Natural killer cell (primary cell): ENCODE data around the gene SPATA22. TPM values are rescaled to one million over a fixed set of nuclear protein-coding genes. Genes with fewer than 3 reads are reported as not detected.
"Not testable (repeated sequence)": the region's sequence is repeated elsewhere in the genome, so short reads cannot be mapped to it uniquely, and the experiment has no call there.

ENCODE experiments used
- ATAC-seq, 3 donors: fragments of 150-1000 bp in 2 of 3; fragments of 200-7000 bp in 1 of 3; cut with Tn5 transposase; 1 replicate in 1 of 3; 2 replicates in 2 of 3; pipeline ENCODE4 v1.10.0; 2021; ENCODE audit warnings: mild to moderate bottlenecking in 2 of 3, moderate library complexity in 2 of 3
- DNase-seq, 2 donors: peaks; one replicate each; pipeline versions ENCODE4 v3.0.0 to v3.0.0-alpha.2; 2013 to 2021; ENCODE audit warnings: mixed read lengths in 1 of 2
- H3K27ac ChIP-seq: one replicate; pipeline ENCODE4 v1.5.1; 2013; ENCODE audit warnings: mild to moderate bottlenecking, low read length
- H3K27me3 ChIP-seq: one replicate; pipeline ENCODE4 v1.6.1; 2013; ENCODE audit warnings: low read length; ENCODE audit not compliant: control insufficient read depth, insufficient read depth
- H3K36me3 ChIP-seq: one replicate; pipeline ENCODE4 v1.6.1; 2013; ENCODE audit warnings: low read length; ENCODE audit not compliant: control insufficient read depth, insufficient read depth
- H3K4me1 ChIP-seq: one replicate; pipeline ENCODE4 v1.6.1; 2013; ENCODE audit warnings: low read length; ENCODE audit not compliant: control insufficient read depth, insufficient read depth
- H3K4me3 ChIP-seq: one replicate; pipeline ENCODE4 v1.5.1; 2013; ENCODE audit warnings: low read length
- H3K9me3 ChIP-seq: one replicate; pipeline ENCODE4 v1.6.1; 2013; ENCODE audit warnings: low read length; ENCODE audit not compliant: control insufficient read depth, insufficient read depth
- H3K27ac Mint-ChIP-seq, 2 donors: one replicate each; pipeline ENCODE4 v1.8.0; 2022; ENCODE audit warnings: mild to moderate bottlenecking in 2 of 2, mixed read lengths in 2 of 2, moderate library complexity in 1 of 2
- H3K27me3 Mint-ChIP-seq, 2 donors: one replicate each; pipeline ENCODE4 v1.8.0; 2022; ENCODE audit warnings: low read depth in 2 of 2, mixed read lengths in 2 of 2
- H3K36me3 Mint-ChIP-seq: one replicate; pipeline ENCODE4 v1.8.0; 2022; ENCODE audit warnings: mixed read lengths
- H3K4me1 Mint-ChIP-seq, 2 donors: one replicate each; pipeline ENCODE4 v1.8.0; 2022; ENCODE audit warnings: mixed read lengths in 2 of 2
- H3K4me3 Mint-ChIP-seq: one replicate; pipeline ENCODE4 v1.8.0; 2022; ENCODE audit warnings: mild to moderate bottlenecking, moderate library complexity, mixed read lengths
- H3K9me3 Mint-ChIP-seq, 2 donors: one replicate each; pipeline ENCODE4 v1.8.0; 2022; ENCODE audit warnings: mixed read lengths in 2 of 2
- WGBS: methylation state at CpG from one replicate; pipeline ENCODE4 v1.1.7; 2013; ENCODE audit warnings: missing lambda C conversion rate; ENCODE audit not compliant: insufficient coverage; 5-methylcytosine and 5-hydroxymethylcytosine counted together
- intact Hi-C: fragments of 100-400 bp; cut with micrococcal nuclease; formaldehyde crosslinking; loops from one replicate; pipeline ENCODE4 v1.14.2; 2022
- total RNA-seq, 4 donors: library from RNA; stranded (reverse); fragments of 120-200 nt in 1 of 4; gene quantifications; one replicate each; pipeline versions ENCODE4 v1.2.3 to v1.2.4, GENCODE V29; 2013 to 2022
- TF ChIP-seq, protein P1 (sequence below): fragments of 200-600 bp; IDR thresholded peaks from one replicate; pipeline ENCODE4 v1.8.0; 2022; ENCODE audit warnings: antibody characterized with exemption

Gene SPATA22
- total RNA-seq, 3 donors from 2014 or later (not counting 1 experiment from before 2014, with no cell fraction given), result 1.3 TPM; not detected in 2

DNA sequence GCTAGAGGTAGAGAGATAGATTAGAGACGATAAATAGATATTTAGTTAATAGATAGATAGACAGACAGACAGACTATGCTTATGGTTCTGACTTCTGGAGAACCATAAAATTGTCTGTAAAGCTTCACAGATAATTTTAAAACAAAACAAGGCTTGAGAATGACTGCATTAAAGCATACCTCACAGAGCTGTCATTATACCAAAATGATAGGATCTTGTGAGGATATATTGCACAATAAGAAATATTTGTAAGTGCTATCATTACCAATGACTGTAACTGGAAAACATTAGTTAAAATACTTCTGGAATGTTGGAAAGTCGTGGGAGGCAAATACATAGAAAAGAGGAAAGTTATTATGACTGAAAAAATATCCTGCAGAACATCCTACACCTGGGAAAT is 69.8 kb downstream of the SPATA22 start:
- ATAC-seq (no peak), DNase-seq (no peak)
- Mint-ChIP-seq H3K9me3 (peaks cover 0 to 3% of the 10 kb centered on the region in 2 donors), H3K27ac (no peak overlapping the region), H3K27me3 (peaks cover 21 to 26% of the 10 kb centered on the region in 2 donors), H3K4me1 (no peaks in the 10 kb centered on the region), H3K36me3 (no peaks in the 10 kb centered on the region), H3K4me3 (no peak overlapping the region)
- 75% methylated on average over 1 of the region's 2 CpGs for WGBS
- TF ChIP-seq, protein P1, sequence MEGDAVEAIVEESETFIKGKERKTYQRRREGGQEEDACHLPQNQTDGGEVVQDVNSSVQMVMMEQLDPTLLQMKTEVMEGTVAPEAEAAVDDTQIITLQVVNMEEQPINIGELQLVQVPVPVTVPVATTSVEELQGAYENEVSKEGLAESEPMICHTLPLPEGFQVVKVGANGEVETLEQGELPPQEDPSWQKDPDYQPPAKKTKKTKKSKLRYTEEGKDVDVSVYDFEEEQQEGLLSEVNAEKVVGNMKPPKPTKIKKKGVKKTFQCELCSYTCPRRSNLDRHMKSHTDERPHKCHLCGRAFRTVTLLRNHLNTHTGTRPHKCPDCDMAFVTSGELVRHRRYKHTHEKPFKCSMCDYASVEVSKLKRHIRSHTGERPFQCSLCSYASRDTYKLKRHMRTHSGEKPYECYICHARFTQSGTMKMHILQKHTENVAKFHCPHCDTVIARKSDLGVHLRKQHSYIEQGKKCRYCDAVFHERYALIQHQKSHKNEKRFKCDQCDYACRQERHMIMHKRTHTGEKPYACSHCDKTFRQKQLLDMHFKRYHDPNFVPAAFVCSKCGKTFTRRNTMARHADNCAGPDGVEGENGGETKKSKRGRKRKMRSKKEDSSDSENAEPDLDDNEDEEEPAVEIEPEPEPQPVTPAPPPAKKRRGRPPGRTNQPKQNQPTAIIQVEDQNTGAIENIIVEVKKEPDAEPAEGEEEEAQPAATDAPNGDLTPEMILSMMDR, result no peak
- no peaks in the 10 kb centered on the region for H3K4me1 ChIP-seq
- H3K27ac ChIP-seq, result no peak overlapping the region
- no peaks in the 10 kb centered on the region for H3K9me3 ChIP-seq
- H3K4me3 ChIP-seq, result no peak overlapping the region
- no peaks in the 10 kb centered on the region for H3K36me3 ChIP-seq
- no peaks in the 10 kb centered on the region for H3K27me3 ChIP-seq
- intact Hi-C loops, result no loop called here

DNA sequence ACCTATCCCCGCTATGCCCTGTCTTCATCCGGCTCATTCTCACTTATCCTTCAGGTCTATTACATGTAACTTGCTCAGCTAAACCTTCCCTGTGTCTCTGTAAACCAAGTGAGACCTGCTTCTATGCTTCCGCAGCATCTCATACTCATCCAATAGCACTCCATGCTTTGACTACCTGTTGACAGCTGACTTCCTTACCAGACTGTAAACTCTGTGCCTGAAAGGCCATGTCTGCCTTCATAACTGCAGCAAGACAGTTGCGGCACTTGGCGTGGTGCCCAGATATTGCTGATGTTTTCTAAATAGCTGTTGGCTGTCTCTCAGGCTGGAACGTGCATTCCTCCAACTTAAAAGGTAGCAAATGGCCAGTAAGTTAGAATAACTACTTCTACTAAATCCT is 71.6 kb downstream of the SPATA22 start:
- H3K27me3 Mint-ChIP-seq, result peaks cover 16 to 22% of the 10 kb centered on the region in 2 donors
- Histone ChIP-seq H3K9me3 (no peaks in the 10 kb centered on the region), H3K4me3 (no peak overlapping the region), H3K4me1 (no peaks in the 10 kb centered on the region), H3K36me3 (no peaks in the 10 kb centered on the region), H3K27ac (no peak overlapping the region), H3K27me3 (no peaks in the 10 kb centered on the region)
- no peak for DNase-seq
- ATAC-seq, result no peak
- H3K27ac Mint-ChIP-seq, result no peak overlapping the region
- peaks cover 0 to 3% of the 10 kb centered on the region in 2 donors for H3K9me3 Mint-ChIP-seq
- no peak overlapping the region for H3K4me3 Mint-ChIP-seq
- intact Hi-C loops, result no loop called here
- 75% methylated on average over 6 of the region's 6 CpGs for WGBS
- TF ChIP-seq, protein P1, result no peak
- no peaks in the 10 kb centered on the region for H3K4me1 Mint-ChIP-seq
- H3K36me3 Mint-ChIP-seq, result no peaks in the 10 kb centered on the region

DNA sequence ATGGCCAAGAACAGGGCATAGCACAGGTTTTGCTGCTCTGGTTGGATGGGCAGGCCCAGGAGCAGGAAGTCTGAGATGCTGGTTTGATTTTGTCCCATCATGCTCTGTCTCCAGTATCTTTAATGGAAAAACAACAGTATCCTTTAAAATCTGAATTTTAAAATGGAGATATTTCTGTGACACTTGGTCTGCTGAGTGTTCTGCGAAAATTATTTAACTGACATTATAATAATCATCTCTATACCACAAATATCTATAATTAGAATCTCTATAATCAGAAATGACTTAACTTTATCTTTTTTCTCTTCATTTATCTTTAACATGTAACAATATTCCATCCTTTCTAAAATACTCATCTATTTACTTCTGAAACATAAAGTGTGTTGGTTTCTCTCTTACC is 73.3 kb downstream of the SPATA22 start, which contains the start of gene OR1E1:
TSS of gene OR1E1 (minus strand) at position 101 of the 400 bp plus-strand sequence. CDS start at position 101, 0 bp downstream.
- no peak for ATAC-seq

DNA sequence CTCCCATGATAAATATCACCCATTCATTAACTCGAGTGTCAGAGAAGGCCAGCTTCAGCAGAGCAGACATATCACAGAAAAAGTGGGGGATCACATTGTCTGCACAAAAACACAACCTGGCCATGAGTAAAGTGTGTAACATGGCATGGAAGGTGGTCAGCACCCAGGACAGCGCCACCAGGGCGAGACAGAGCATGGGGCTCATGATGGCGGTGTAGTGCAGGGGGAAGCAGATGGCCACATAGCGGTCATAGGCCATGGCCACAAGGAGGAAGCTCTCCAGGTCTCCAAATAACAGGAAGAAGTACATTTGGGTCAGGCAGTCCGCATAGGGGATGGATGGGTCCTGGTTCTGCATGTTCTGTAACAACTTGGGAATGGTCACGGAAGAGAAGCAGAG is 73.8 kb downstream of the SPATA22 start:
- H3K27ac ChIP-seq, H3K36me3 ChIP-seq, H3K27ac Mint-ChIP-seq, H3K9me3 Mint-ChIP-seq, DNase-seq, H3K4me3 Mint-ChIP-seq, H3K4me1 Mint-ChIP-seq, H3K4me3 ChIP-seq, H3K27me3 ChIP-seq, H3K9me3 ChIP-seq, intact Hi-C loops, H3K36me3 Mint-ChIP-seq, H3K4me1 ChIP-seq: not testable (repeated sequence)
- peaks cover 27 to 29% of the 10 kb centered on the region in 2 donors for H3K27me3 Mint-ChIP-seq
- ATAC-seq, result peak in 1 of 3 donors; percentile 50
- WGBS, result 50% methylated on average over 6 of the region's 7 CpGs

More for the DNA sequence above, 73.3 kb downstream of the SPATA22 start, which contains the start of gene OR1E1:
- Histone ChIP-seq H3K9me3 (no peaks in the 10 kb centered on the region), H3K27ac (no peak within 1 kb of the TSS), H3K36me3 (no peaks in the 10 kb centered on the region), H3K4me3 (no peak within 1 kb of the TSS), H3K27me3 (peaks cover 3% of the 10 kb centered on the region), H3K4me1 (no peaks in the 10 kb centered on the region)
- H3K36me3 Mint-ChIP-seq, result no peaks in the 10 kb centered on the region
- no peak within 1 kb of the TSS for H3K4me3 Mint-ChIP-seq
- TF ChIP-seq, protein P1, result no peak
- no CpG with 5 or more reads among the region's 1 CpG for WGBS
- intact Hi-C loops, result no loop called here
- DNase-seq, result no peak
- H3K4me1 Mint-ChIP-seq, result no peaks in the 10 kb centered on the region
- H3K27ac Mint-ChIP-seq, result no peak within 1 kb of the TSS
- H3K27me3 Mint-ChIP-seq, result peaks cover 28% of the 10 kb centered on the region in 2 donors
- H3K9me3 Mint-ChIP-seq, result peaks cover 0 to 3% of the 10 kb centered on the region in 2 donors

Other genes with a start within 250 kb of the SPATA22 start
- gene OR3A1, start 173.5 kb downstream of the SPATA22 start, total RNA-seq, result not detected
- gene OR3A2, start 85.5 kb downstream of the SPATA22 start, total RNA-seq, result 1 to 10 TPM in 1 of 3 donors, under 1 TPM in 1, not detected in 1; 0.80 to 1.2 TPM
- gene OR1E1, start 73.4 kb downstream of the SPATA22 start, total RNA-seq, result not detected
- gene OR3A3, start 60.4 kb downstream of the SPATA22 start, total RNA-seq, result not detected
- gene OR1E2, start 38.0 kb downstream of the SPATA22 start, total RNA-seq, result not detected
- not detected for gene ASPA, start 4.2 kb upstream of the SPATA22 start, total RNA-seq
- gene TRPV3, start 86.0 kb upstream of the SPATA22 start, total RNA-seq, result 10 to 100 TPM in 1 of 3 donors, 1 to 10 TPM in 2; 5.6 to 10.3 (median 7.6) TPM
- 1 to 10 TPM; 3.2 to 4.5 (median 4.2) TPM for gene TRPV1, start 137.6 kb upstream of the SPATA22 start, total RNA-seq
- 1 to 10 TPM; 5.8 to 9.3 (median 8.9) TPM for gene SHPK, start 164.4 kb upstream of the SPATA22 start, total RNA-seq
- gene CTNS, start 164.9 kb upstream of the SPATA22 start, total RNA-seq, result 10 to 100 TPM in 1 of 3 donors, 1 to 10 TPM in 2; 7.6 to 24.2 (median 9.6) TPM
- 10 to 100 TPM; 15.1 to 17.0 (median 16.3) TPM for gene TAX1BP3, start 196.8 kb upstream of the SPATA22 start, total RNA-seq
- gene EMC6, start 197.0 kb upstream of the SPATA22 start, total RNA-seq, result 10 to 100 TPM; 29.3 to 34.7 (median 32.1) TPM
- gene P2RX5, start 224.3 kb upstream of the SPATA22 start, total RNA-seq, result 10 to 100 TPM in 1 of 3 donors, 1 to 10 TPM in 2; 7.8 to 15.4 (median 9.2) TPM